A673 (cell line): ENCODE results near the gene LOC101059915.

Source experiments
- BruUV-seq: library from RNA; stranded (reverse); fragments of 400-500 nt; replicated peaks from 2 replicates; lab custom pipeline; 2021; lab: Mats Ljungman, UMichigan
- CTCF ChIA-PET: fragments of 300-600 bp; sonication (Branson Sonifier 250); formaldehyde crosslinking; loops from one replicate; lab custom pipeline; 2022; ENCODE audit warnings: antibody characterized with exemption; lab: Charles Lee
- POLR2A ChIA-PET: fragments of 300-600 bp; sonication (Branson Sonifier 250); formaldehyde crosslinking; loops from one replicate; lab custom pipeline; 2022; ENCODE audit warnings: antibody characterized with exemption; ENCODE audit not compliant: low non-redundant PET; lab: Charles Lee
- DNase-seq: peaks from one replicate; pipeline ENCODE4 v3.0.0-alpha.2; 2015; ENCODE audit warnings: low spot score
- H3K27ac ChIP-seq: fragments of 200-600 bp; sonication (generic); 2 replicates; pipeline ENCODE4 v1.5.1; 2016; ENCODE audit warnings: mixed run types, low read depth, mild to moderate bottlenecking, mixed read lengths, antibody characterized with exemption, low read length; ENCODE audit not compliant: poor library complexity, severe bottlenecking
- H3K27me3 ChIP-seq: fragments of 200-600 bp; sonication (generic); replicated peaks from 2 replicates; pipeline ENCODE4 v1.6.1; 2017; ENCODE audit warnings: mixed run types, low read depth, mild to moderate bottlenecking, mixed read lengths, antibody characterized with exemption, low read length; ENCODE audit not compliant: insufficient read depth, poor library complexity
- H3K36me3 ChIP-seq: fragments of 200-600 bp; sonication (generic); 2 replicates; pipeline ENCODE4 v1.6.1; 2016; ENCODE audit warnings: mixed run types, mild to moderate bottlenecking, mixed read lengths, antibody characterized with exemption, low read length; ENCODE audit not compliant: insufficient read depth, poor library complexity, severe bottlenecking
- H3K4me1 ChIP-seq: fragments of 200-600 bp; sonication (generic); 2 replicates; pipeline ENCODE4 v1.6.1; 2017; ENCODE audit warnings: mixed run types, mild to moderate bottlenecking, mixed read lengths, antibody characterized with exemption, low read length; ENCODE audit not compliant: insufficient read depth, poor library complexity, severe bottlenecking
- H3K4me3 ChIP-seq: fragments of 200-600 bp; sonication (generic); 2 replicates; pipeline ENCODE4 v1.5.1; 2016; ENCODE audit warnings: low read depth, mixed run types, mild to moderate bottlenecking, mixed read lengths, low read length; ENCODE audit not compliant: poor library complexity, severe bottlenecking
- H3K9me3 ChIP-seq: fragments of 200-600 bp; sonication (generic); 2 replicates; pipeline ENCODE4 v1.6.1; 2016; ENCODE audit warnings: mixed run types, low read depth, mild to moderate bottlenecking, mixed read lengths, antibody characterized with exemption, low read length; ENCODE audit not compliant: poor library complexity, severe bottlenecking
- CTCF ChIP-seq: fragments of 300-800, 200-600 bp; sonication (generic); conservative IDR thresholded peaks from 2 replicates; pipeline ENCODE4 v1.5.1; 2017; ENCODE audit warnings: low read depth, mild to moderate bottlenecking, antibody characterized with exemption, low read length, moderate library complexity, mixed read lengths
- EZH2 ChIP-seq: fragments of 200-600 bp; sonication (generic); IDR thresholded peaks from 2 replicates; pipeline ENCODE4 v1.6.1; 2017; ENCODE audit warnings: borderline replicate concordance, low read depth, mild to moderate bottlenecking, mixed read lengths, antibody characterized with exemption, low read length; ENCODE audit not compliant: poor library complexity, severe bottlenecking
- intact Hi-C: fragments of 100-400 bp; cut with micrococcal nuclease; formaldehyde crosslinking; loops from one replicate; pipeline ENCODE4 v1.10.0; 2022; ENCODE audit not compliant: unreplicated experiment

LOC101059915 gene

GRCh38 chrX:71623714-71624113 lies 43.6 kb upstream of the LOC101059915 start:
- no peak overlapping the region for H3K27ac ChIP-seq
- no peaks in the 10 kb centered on the region for H3K9me3 ChIP-seq
- intact Hi-C loops, result no loop called here
- H3K27me3 ChIP-seq, result no peaks in the 10 kb centered on the region
- DNase-seq, result no peak
- no peak overlapping the region for H3K4me3 ChIP-seq
- POLR2A ChIA-PET, result no interaction called here
- CTCF ChIA-PET, result no interaction called here
- H3K36me3 ChIP-seq, result no peaks in the 10 kb centered on the region
- TF ChIP-seq EZH2 (no peak), CTCF (no peak)
- BruUV-seq, result no TSS peak
- no peaks in the 10 kb centered on the region for H3K4me1 ChIP-seq

GRCh38 chrX:71625471-71625870 lies 41.9 kb upstream of the LOC101059915 start:
- Histone ChIP-seq H3K27me3 (no peaks in the 10 kb centered on the region), H3K36me3 (no peaks in the 10 kb centered on the region), H3K27ac (no peak overlapping the region), H3K9me3 (no peaks in the 10 kb centered on the region), H3K4me1 (no peaks in the 10 kb centered on the region), H3K4me3 (no peak overlapping the region)
- DNase-seq, result no peak
- TF ChIP-seq CTCF (no peak), EZH2 (no peak)
- BruUV-seq, result no TSS peak
- intact Hi-C loops, result no loop called here
- ChIA-PET POLR2A (no interaction called here), CTCF (interaction anchor here (0.6 kb wide), 1 partner anchor 348 kb away, joined by 3 read pairs; no protein-coding TSS in a partner anchor)

- TF ChIP-seq EZH2, result no peak
- no peak for TF ChIP-seq CTCF
- ChIA-PET POLR2A (no interaction called here), CTCF (no interaction called here)
- Histone ChIP-seq H3K36me3 (no peaks in the 10 kb centered on the region), H3K27ac (no peak overlapping the region), H3K9me3 (no peaks in the 10 kb centered on the region), H3K4me3 (no peak overlapping the region), H3K4me1 (no peaks in the 10 kb centered on the region), H3K27me3 (no peaks in the 10 kb centered on the region)
- no TSS peak for BruUV-seq
- intact Hi-C loops, result no loop called here
- DNase-seq, result no peak
These were observed 40.8 kb upstream of the LOC101059915 start for GRCh38 chrX:71626576-71626975.
